DND-41 (cell line): Measurements from ENCODE around the gene MXD3.

Experiments
- ATAC-seq: fragments of 200-7000 bp; cut with Tn5 transposase; 3 replicates; pipeline ENCODE4 v1.9.1; 2021; ENCODE audit warnings: low read depth; ENCODE audit not compliant: insufficient read depth
- DNase-seq: peaks from one replicate; pipeline ENCODE4 v3.0.0-alpha.2; 2020
- H2AFZ ChIP-seq: 2 replicates; pipeline ENCODE4 v1.6.0; 2012; ENCODE audit warnings: low read depth, low read length
- H3K27ac ChIP-seq: 2 replicates; pipeline ENCODE4 v1.5.1; 2012; ENCODE audit warnings: low read length, inconsistent platforms
- H3K27me3 ChIP-seq: fragments of 200-600 bp; sonication (generic); 2 replicates; pipeline ENCODE4 v1.6.0; 2012; ENCODE audit warnings: low read length, mild to moderate bottlenecking, inconsistent platforms; ENCODE audit not compliant: insufficient read depth, poor library complexity
- H3K36me3 ChIP-seq: 2 replicates; pipeline ENCODE4 v1.5.1; 2012; ENCODE audit warnings: low read length, inconsistent platforms; ENCODE audit not compliant: insufficient read depth
- H3K4me1 ChIP-seq: 2 replicates; pipeline ENCODE4 v1.5.1; 2012; ENCODE audit warnings: mild to moderate bottlenecking, low read length; ENCODE audit not compliant: insufficient read depth
- H3K4me2 ChIP-seq: 2 replicates; pipeline ENCODE4 v1.6.0; 2012; ENCODE audit warnings: mild to moderate bottlenecking, moderate library complexity, low read length, inconsistent platforms; ENCODE audit not compliant: insufficient read depth
- H3K4me3 ChIP-seq, 2 experiments: fragments of 200-600 bp in 1 of 2; shearing (Covaris generic) in 1 of 2; 2 replicates each; pipeline ENCODE4 v1.5.1; 2012 to 2016; ENCODE audit warnings: inconsistent platforms in 2 of 2, low read length in 2 of 2, mild to moderate bottlenecking in 2 of 2, low read depth in 1 of 2, moderate library complexity in 1 of 2
- H3K79me2 ChIP-seq: 2 replicates; pipeline ENCODE4 v1.6.0; 2012; ENCODE audit warnings: low read length, inconsistent platforms; ENCODE audit not compliant: insufficient read depth
- H3K9ac ChIP-seq: 2 replicates; pipeline ENCODE4 v1.6.0; 2012; ENCODE audit warnings: low read depth, mild to moderate bottlenecking, inconsistent platforms, low read length, moderate library complexity
- H3K9me3 ChIP-seq: 2 replicates; pipeline ENCODE4 v1.5.1; 2012; ENCODE audit warnings: low read length, moderate library complexity, mild to moderate bottlenecking, inconsistent platforms; ENCODE audit not compliant: insufficient read depth, severe bottlenecking
- H4K20me1 ChIP-seq: 2 replicates; pipeline ENCODE4 v1.6.0; 2012; ENCODE audit warnings: low read length; ENCODE audit not compliant: insufficient read depth
- CTCF ChIP-seq: IDR thresholded peaks from 2 replicates; pipeline ENCODE4 v1.5.1; 2012; ENCODE audit warnings: borderline replicate concordance, low read length, moderate library complexity, mild to moderate bottlenecking; ENCODE audit not compliant: poor library complexity, severe bottlenecking; ENCODE audit errors: extremely low read depth
- EZH2 ChIP-seq: IDR thresholded peaks from 3 replicates; pipeline ENCODE4 v1.6.1; 2012; ENCODE audit warnings: borderline replicate concordance, low read depth, mild to moderate bottlenecking, moderate library complexity, low read length, inconsistent platforms; ENCODE audit not compliant: severe bottlenecking

The MXD3 gene

GRCh38 chr5:177339107-177339638 lies 27.5 kb upstream of the MXD3 start:
- no peaks in the 10 kb centered on the region for H3K9me3 ChIP-seq
- H3K4me3 ChIP-seq = no peak overlapping the region
- H3K27me3 ChIP-seq = no peaks in the 10 kb centered on the region
- H3K27ac ChIP-seq = no peak overlapping the region; the same call in 1 of the 2 replicates
- H4K20me1 ChIP-seq = peaks cover 26% of the 10 kb centered on the region; the same call in 1 of the 2 replicates
- ATAC-seq (no peak), DNase-seq (no peak)
- H2AFZ ChIP-seq = no peak overlapping the region
- no peak overlapping the region for H3K4me2 ChIP-seq
- no peaks in the 10 kb centered on the region for H3K4me1 ChIP-seq
- TF ChIP-seq EZH2 = no peak
- no peak for TF ChIP-seq CTCF
- H3K9ac ChIP-seq = no peak overlapping the region
- H3K79me2 ChIP-seq = peaks cover 43% of the 10 kb centered on the region
- H3K36me3 ChIP-seq = peaks cover 83% of the 10 kb centered on the region

- ATAC-seq (no peak), DNase-seq (no peak)
- H3K4me3 ChIP-seq = no peak overlapping the region
- peaks cover 37% of the 10 kb centered on the region for H3K79me2 ChIP-seq
- H4K20me1 ChIP-seq = peaks cover 29% of the 10 kb centered on the region; the same call in 1 of the 2 replicates
- no peaks in the 10 kb centered on the region for H3K27me3 ChIP-seq
- H2AFZ ChIP-seq = no peak overlapping the region
- TF ChIP-seq CTCF (no peak), EZH2 (no peak)
- no peak overlapping the region for H3K4me2 ChIP-seq
- H3K4me1 ChIP-seq = no peaks in the 10 kb centered on the region
- H3K27ac ChIP-seq = no peak overlapping the region
- H3K36me3 ChIP-seq = peaks cover 86% of the 10 kb centered on the region
- no peaks in the 10 kb centered on the region for H3K9me3 ChIP-seq
- H3K9ac ChIP-seq = no peak overlapping the region
Observed at GRCh38 chr5:177338251-177339106, 26.8 kb upstream of the MXD3 start.

GRCh38 chr5:177336603-177337494 lies 25.2 kb upstream of the MXD3 start:
- Histone ChIP-seq H3K4me1 (no peaks in the 10 kb centered on the region), H3K79me2 (peaks cover 25% of the 10 kb centered on the region), H3K27ac (no peak overlapping the region), H3K9me3 (no peaks in the 10 kb centered on the region), H2AFZ (no peak overlapping the region), H3K4me3 (no peak overlapping the region), H3K9ac (no peak overlapping the region), H3K36me3 (peaks cover 94% of the 10 kb centered on the region), H3K27me3 (no peaks in the 10 kb centered on the region), H3K4me2 (no peak overlapping the region), H4K20me1 (peaks cover 34% of the 10 kb centered on the region; the same call in 1 of the 2 replicates)
- TF ChIP-seq CTCF = no peak
- no peak for TF ChIP-seq EZH2
- ATAC-seq (no peak), DNase-seq (no peak)
